ENCODE measurements around the gene GANAB. TPM values are rescaled to one million over a fixed set of nuclear protein-coding genes. Genes with fewer than 3 reads are reported as not detected.
"Not testable (repeated sequence)": the region's sequence is repeated elsewhere in the genome, so short reads cannot be mapped to it uniquely, and the experiment has no call there.

The GANAB gene
- total and polyA plus RNA-seq, 2 experiments from 2014 or later: 212 to 251 TPM

DNA sequence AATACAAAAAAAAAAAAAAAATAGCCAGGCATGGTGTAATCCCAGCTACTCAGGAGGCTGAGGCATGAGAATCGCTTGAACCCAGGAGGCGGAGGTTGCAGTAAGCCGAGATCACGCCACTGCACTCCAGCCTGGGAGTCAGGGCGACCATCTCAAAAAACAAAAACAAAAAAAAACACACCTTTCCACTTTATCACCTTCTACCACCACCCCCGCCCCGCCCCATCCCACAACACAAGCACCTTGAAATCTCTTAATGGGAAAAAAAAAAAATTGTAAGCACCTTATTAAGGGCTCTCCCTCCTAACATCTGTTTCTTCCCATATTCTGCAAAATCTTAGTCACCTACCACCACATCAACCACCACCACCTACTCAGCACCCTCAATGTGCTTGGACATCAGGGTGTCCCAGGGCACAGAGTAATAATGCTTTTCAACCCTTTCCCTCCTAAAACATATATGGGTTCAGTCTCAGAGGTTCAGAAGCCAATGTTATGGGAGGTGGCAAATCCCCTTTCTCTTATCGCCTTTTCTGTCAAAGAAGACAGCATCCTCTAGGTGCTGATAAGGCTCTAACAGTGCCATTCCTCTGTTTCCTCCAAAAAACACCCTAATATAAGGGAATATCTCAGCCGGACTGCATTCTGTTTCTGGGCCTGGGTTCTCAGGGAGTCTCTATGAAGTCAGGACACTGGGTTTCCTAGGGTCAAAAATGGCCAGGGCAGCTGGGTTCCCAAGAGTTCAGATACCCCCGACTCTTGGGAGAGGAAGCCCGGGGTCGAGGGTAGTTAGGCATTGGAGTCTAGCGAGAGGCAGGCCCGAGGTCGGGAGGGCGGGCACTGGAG, 6.0 kb upstream of the GANAB start:
- 43% methylated on average over 16 of the region's 16 CpGs for WGBS (ENCODE audit: low lambda C conversion rate, missing lambda C conversion rate)

DNA sequence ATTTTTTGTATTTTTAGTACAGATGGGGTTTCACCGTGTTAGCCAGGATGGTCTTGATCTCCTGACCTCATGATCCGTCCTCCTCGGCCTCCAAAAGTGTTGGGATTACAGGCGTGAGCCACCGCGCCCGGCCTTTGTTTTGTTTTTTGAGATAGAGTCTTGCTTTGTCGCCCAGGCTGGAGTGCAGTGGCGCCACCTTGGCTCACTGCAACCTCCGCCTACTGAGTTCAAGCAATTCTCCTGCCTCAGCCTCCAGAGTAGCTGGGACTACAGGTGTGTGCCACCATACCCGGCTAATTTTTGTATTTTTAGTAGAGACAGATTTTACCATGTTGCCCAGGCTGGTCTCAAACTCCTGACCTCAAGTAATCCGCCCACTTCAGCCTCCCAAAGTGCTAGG, 3.9 kb upstream of the GANAB start:
- not testable (repeated sequence) for H3K4me3 ChIP-seq; H3K36me3 ChIP-seq (replicated peaks; ENCODE audit: insufficient read depth, low read depth); DNase-seq (ENCODE audit: low spot score); H3K27me3 ChIP-seq; H3K9me3 ChIP-seq (ENCODE audit: low read depth); H2AFZ ChIP-seq; H4K20me1 ChIP-seq (ENCODE audit: insufficient read depth, poor library complexity, severe bottlenecking); H3K27ac ChIP-seq; H3K9me2 ChIP-seq (replicated peaks; ENCODE audit: insufficient read depth); H3K4me2 ChIP-seq; H3K4me1 ChIP-seq (ENCODE audit: insufficient read depth)
- 93% methylated on average over 12 of the region's 12 CpGs for WGBS (ENCODE audit: low lambda C conversion rate, missing lambda C conversion rate)
- peaks cover 37% of the 10 kb centered on the region for H3K79me2 ChIP-seq

More for the DNA sequence above, 6.0 kb upstream of the GANAB start:
- Histone ChIP-seq H3K79me2 (peaks cover 27% of the 10 kb centered on the region), H3K4me2 (peak overlapping the region; percentile 83), H3K36me3 (replicated peaks; ENCODE audit: insufficient read depth, low read depth) (no peaks in the 10 kb centered on the region), H3K27me3 (no peaks in the 10 kb centered on the region), H3K9me2 (replicated peaks; ENCODE audit: insufficient read depth) (no peaks in the 10 kb centered on the region), H3K4me3 (peak overlapping the region; percentile 60), H4K20me1 (ENCODE audit: insufficient read depth, poor library complexity, severe bottlenecking) (no peaks in the 10 kb centered on the region), H3K27ac (peak overlapping the region; percentile 83), H3K9me3 (ENCODE audit: low read depth) (no peaks in the 10 kb centered on the region), H3K4me1 (ENCODE audit: insufficient read depth) (no peaks in the 10 kb centered on the region), H2AFZ (peak overlapping the region; percentile 76)
- TF ChIP-seq EZH2phosphoT487 (IDR thresholded peaks at IDR 0.05; ENCODE audit: low read depth, severe bottlenecking, unreplicated experiment) (no peak), CTCF (IDR thresholded peaks at IDR 0.05; ENCODE audit: poor library complexity) (no peak), EZH2 (IDR thresholded peaks at IDR 0.05; ENCODE audit: borderline replicate concordance) (no peak)
- no peak for DNase-seq (ENCODE audit: low spot score)

DNA sequence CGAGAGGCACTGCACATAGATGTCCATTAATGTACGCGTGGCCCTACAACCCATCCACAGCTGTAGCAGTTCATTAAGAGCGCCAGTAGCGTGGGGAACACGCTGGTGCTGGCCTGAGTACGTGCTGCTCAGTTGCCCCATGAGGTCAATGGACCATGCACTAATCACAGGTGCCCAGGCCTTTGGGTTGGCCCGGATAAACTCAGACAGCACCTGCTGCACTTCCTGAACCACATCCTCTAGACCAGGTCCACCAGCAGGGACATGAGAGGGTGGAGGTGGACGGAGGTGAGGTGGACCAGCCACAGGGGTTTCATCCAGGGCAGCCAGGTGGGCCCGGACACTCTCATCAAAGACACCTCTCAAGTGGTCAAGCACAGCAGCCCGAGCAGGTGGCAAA, 3.1 kb upstream of the GANAB start:
- H3K4me3 ChIP-seq: no peak overlapping the region
- no peaks in the 10 kb centered on the region for H4K20me1 ChIP-seq (ENCODE audit: insufficient read depth, poor library complexity, severe bottlenecking)
- no peaks in the 10 kb centered on the region for H3K36me3 ChIP-seq (replicated peaks; ENCODE audit: insufficient read depth, low read depth)
- no peak overlapping the region for H3K4me2 ChIP-seq
- H3K79me2 ChIP-seq: peaks cover 45% of the 10 kb centered on the region
- TF ChIP-seq CTCF (IDR thresholded peaks at IDR 0.05; ENCODE audit: poor library complexity): no peak
- H3K27me3 ChIP-seq: no peaks in the 10 kb centered on the region
- H3K4me1 ChIP-seq (ENCODE audit: insufficient read depth): peaks cover 4% of the 10 kb centered on the region
- H3K27ac ChIP-seq: no peak overlapping the region
- H3K9me2 ChIP-seq (replicated peaks; ENCODE audit: insufficient read depth): no peaks in the 10 kb centered on the region
- H3K9me3 ChIP-seq (ENCODE audit: low read depth): no peaks in the 10 kb centered on the region
- H2AFZ ChIP-seq: no peak overlapping the region
- 96% methylated on average over 11 of the region's 11 CpGs for WGBS (ENCODE audit: low lambda C conversion rate, missing lambda C conversion rate)
- DNase-seq (ENCODE audit: low spot score): no peak

DNA sequence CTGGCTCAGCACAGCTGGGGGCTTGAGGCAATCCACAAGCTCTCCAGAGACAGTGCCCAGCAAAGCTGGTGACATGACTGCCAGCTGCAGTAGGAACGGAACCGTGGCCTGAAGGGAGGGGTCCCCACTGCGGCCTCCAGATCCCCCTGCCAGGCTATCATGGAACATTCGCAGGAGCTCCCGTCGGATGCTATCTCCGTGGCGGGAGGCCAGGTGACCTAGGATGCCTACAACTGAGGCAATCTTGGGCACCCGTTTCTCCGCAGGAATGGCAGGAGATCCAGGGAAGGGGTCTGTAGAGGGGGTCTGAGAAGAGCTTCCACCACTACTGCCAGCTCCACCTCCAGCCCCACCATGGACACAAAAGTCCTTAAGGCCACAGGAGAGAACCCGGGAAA, 2.6 kb upstream of the GANAB start:
- TF ChIP-seq EZH2phosphoT487 (IDR thresholded peaks at IDR 0.05; ENCODE audit: low read depth, severe bottlenecking, unreplicated experiment) (no peak), CTCF (IDR thresholded peaks at IDR 0.05; ENCODE audit: poor library complexity) (no peak), EZH2 (IDR thresholded peaks at IDR 0.05; ENCODE audit: borderline replicate concordance) (no peak)

More for the DNA sequence above, 2.6 kb upstream of the GANAB start:
- Histone ChIP-seq H3K27ac (no peak overlapping the region), H2AFZ (no peak overlapping the region), H3K9me2 (replicated peaks; ENCODE audit: insufficient read depth) (no peaks in the 10 kb centered on the region), H3K36me3 (replicated peaks; ENCODE audit: insufficient read depth, low read depth) (no peaks in the 10 kb centered on the region), H3K27me3 (no peaks in the 10 kb centered on the region), H3K4me3 (no peak overlapping the region), H4K20me1 (ENCODE audit: insufficient read depth, poor library complexity, severe bottlenecking) (no peaks in the 10 kb centered on the region), H3K9me3 (ENCODE audit: low read depth) (no peaks in the 10 kb centered on the region), H3K4me2 (no peak overlapping the region), H3K79me2 (peaks cover 50% of the 10 kb centered on the region), H3K4me1 (ENCODE audit: insufficient read depth) (peaks cover 4% of the 10 kb centered on the region)
- WGBS (ENCODE audit: low lambda C conversion rate, missing lambda C conversion rate): 98% methylated on average over 11 of the region's 11 CpGs
- no peak for DNase-seq (ENCODE audit: low spot score)

All from hepatocyte (in vitro differentiated cells).